GM18861 (cell line): ENCODE measurements around the gene MACROD2.

Source experiments
- ATAC-seq: cut with Tn5 transposase; IDR thresholded peaks from one replicate; pipeline ENCODE4 v1.9.1; 2021; ENCODE audit not compliant: unreplicated experiment

The MACROD2 gene

GRCh38 chr20:14333721-14334120 lies 338.4 kb downstream of the MACROD2 start:
- ATAC-seq, result no peak

- ATAC-seq, result no peak
Observed at GRCh38 chr20:14334306-14334930, 339.1 kb downstream of the MACROD2 start.

- no peak for ATAC-seq
Observed at GRCh38 chr20:14335052-14335451, 339.7 kb downstream of the MACROD2 start.

- ATAC-seq, result peak; percentile 31
Observed at GRCh38 chr20:14336686-14337085, 341.4 kb downstream of the MACROD2 start.

GRCh38 chr20:14337400-14338171 lies 342.3 kb downstream of the MACROD2 start, which contains the start of gene FLRT3:
FLRT3 (minus strand) TSS chr20:14337612; CDS start chr20:14327506, 10,106 bp downstream.
- peak; percentile 92 for ATAC-seq

- no peak for ATAC-seq
Observed at GRCh38 chr20:14341801-14342200, 346.5 kb downstream of the MACROD2 start.

- ATAC-seq, result no peak
Observed at GRCh38 chr20:14342918-14343317, 347.6 kb downstream of the MACROD2 start.

GRCh38 chr20:14343491-14344065 lies 348.3 kb downstream of the MACROD2 start:
- no peak for ATAC-seq

- ATAC-seq, result no peak
Observed at GRCh38 chr20:14344746-14345145, 349.4 kb downstream of the MACROD2 start.

GRCh38 chr20:14355791-14356190 lies 360.5 kb downstream of the MACROD2 start:
- ATAC-seq, result no peak

GRCh38 chr20:14360416-14360815 lies 365.1 kb downstream of the MACROD2 start:
- no peak for ATAC-seq

GRCh38 chr20:14361509-14362345 lies 366.4 kb downstream of the MACROD2 start:
- ATAC-seq, result no peak

- ATAC-seq, result no peak
Observed at GRCh38 chr20:14374196-14374595, 378.9 kb downstream of the MACROD2 start.

GRCh38 chr20:14375416-14375985 lies 380.2 kb downstream of the MACROD2 start:
- ATAC-seq, result no peak

GRCh38 chr20:14378326-14378725 lies 383.0 kb downstream of the MACROD2 start:
- ATAC-seq, result no peak

GRCh38 chr20:14383335-14383734 lies 388.0 kb downstream of the MACROD2 start:
- ATAC-seq, result no peak

GRCh38 chr20:14384416-14385175 lies 389.3 kb downstream of the MACROD2 start:
- ATAC-seq, result no peak

- no peak for ATAC-seq
Observed at GRCh38 chr20:14385176-14385740, 389.9 kb downstream of the MACROD2 start.

- no peak for ATAC-seq
Observed at GRCh38 chr20:14386726-14387125, 391.4 kb downstream of the MACROD2 start.
